ENCODE results near the gene XPC.

- TF ChIP-seq POLR2AphosphoS5 (IDR thresholded peaks at IDR 0.05; ENCODE audit: insufficient read depth, low read depth, low read length) = no peak
- no peak for TF ChIP-seq POLR2A (IDR thresholded peaks at IDR 0.05; ENCODE audit: low read depth, low read length)
- TF ChIP-seq, protein P1, sequence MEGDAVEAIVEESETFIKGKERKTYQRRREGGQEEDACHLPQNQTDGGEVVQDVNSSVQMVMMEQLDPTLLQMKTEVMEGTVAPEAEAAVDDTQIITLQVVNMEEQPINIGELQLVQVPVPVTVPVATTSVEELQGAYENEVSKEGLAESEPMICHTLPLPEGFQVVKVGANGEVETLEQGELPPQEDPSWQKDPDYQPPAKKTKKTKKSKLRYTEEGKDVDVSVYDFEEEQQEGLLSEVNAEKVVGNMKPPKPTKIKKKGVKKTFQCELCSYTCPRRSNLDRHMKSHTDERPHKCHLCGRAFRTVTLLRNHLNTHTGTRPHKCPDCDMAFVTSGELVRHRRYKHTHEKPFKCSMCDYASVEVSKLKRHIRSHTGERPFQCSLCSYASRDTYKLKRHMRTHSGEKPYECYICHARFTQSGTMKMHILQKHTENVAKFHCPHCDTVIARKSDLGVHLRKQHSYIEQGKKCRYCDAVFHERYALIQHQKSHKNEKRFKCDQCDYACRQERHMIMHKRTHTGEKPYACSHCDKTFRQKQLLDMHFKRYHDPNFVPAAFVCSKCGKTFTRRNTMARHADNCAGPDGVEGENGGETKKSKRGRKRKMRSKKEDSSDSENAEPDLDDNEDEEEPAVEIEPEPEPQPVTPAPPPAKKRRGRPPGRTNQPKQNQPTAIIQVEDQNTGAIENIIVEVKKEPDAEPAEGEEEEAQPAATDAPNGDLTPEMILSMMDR (IDR thresholded peaks at IDR 0.05; ENCODE audit: extremely low read depth in 1 of 2, insufficient read depth in 1 of 2, low read depth in 1 of 2, low read length in 2 of 2) = no peak
- no peak for TF ChIP-seq JUN (IDR thresholded peaks at IDR 0.05; ENCODE audit: borderline replicate concordance, insufficient read depth, insufficient read length, low read depth)
- no peak for TF ChIP-seq EZH2 (IDR thresholded peaks at IDR 0.05; ENCODE audit: borderline replicate concordance, low read depth, low read length, severe bottlenecking)
Observed at GRCh38 chr3:14221902-14222301, 43.5 kb upstream of the XPC start.

All from endothelial cell of umbilical vein (primary cell).